HL-60 (cell line): ENCODE data around the gene HDGFL2.

Experiments
- DNase-seq, 2 experiments: peaks; one replicate each; pipeline ENCODE4 v3.0.0-alpha.2; 2010 to 2020; ENCODE audit warnings: low read depth in 1 of 2, low spot score in 1 of 2
- H3K27ac ChIP-seq: fragments of 250-450 bp; sonication (Bioruptor Pico); replicated peaks from 2 replicates; pipeline ENCODE4 v1.5.1; 2020; ENCODE audit warnings: mild to moderate bottlenecking, moderate library complexity
- H3K27me3 ChIP-seq: fragments of 250-450 bp; sonication (Bioruptor Pico); 2 replicates; pipeline ENCODE4 v1.5.1; 2021; ENCODE audit warnings: mild to moderate bottlenecking, moderate library complexity; ENCODE audit not compliant: insufficient read depth, poor library complexity, severe bottlenecking
- H3K4me3 ChIP-seq: replicated peaks from 2 replicates; pipeline ENCODE4 v1.5.1; 2011; ENCODE audit warnings: mild to moderate bottlenecking, control low read depth, low read length; ENCODE audit not compliant: insufficient read depth
- CTCF ChIP-seq: IDR thresholded peaks from one replicate; pipeline ENCODE4 v1.5.1; 2011; ENCODE audit warnings: low read length, control low read depth, inconsistent platforms; ENCODE audit not compliant: insufficient read depth
- GABPA ChIP-seq: IDR thresholded peaks from 2 replicates; pipeline ENCODE4 v1.6.1; 2012; ENCODE audit warnings: low read depth
- POLR2AphosphoS5 ChIP-seq: IDR thresholded peaks from 2 replicates; pipeline ENCODE4 v1.6.1; 2012; ENCODE audit warnings: low read depth
- REST ChIP-seq: IDR thresholded peaks from 2 replicates; pipeline ENCODE4 v1.6.1; 2012; ENCODE audit warnings: low read depth; ENCODE audit not compliant: insufficient replicate concordance
- SPI1 ChIP-seq: IDR thresholded peaks from 2 replicates; pipeline ENCODE4 v1.6.1; 2012; ENCODE audit warnings: low read depth, mild to moderate bottlenecking, borderline replicate concordance

The HDGFL2 gene

GRCh38 chr19:4542896-4543841 lies 71.1 kb downstream of the HDGFL2 start:
- DNase-seq = peak; percentile 79
- Histone ChIP-seq H3K27me3 (no peaks in the 10 kb centered on the region), H3K4me3 (no peak overlapping the region), H3K27ac (peak overlapping the region; percentile 87)
- TF ChIP-seq GABPA = no peak
- no peak for TF ChIP-seq REST
- peak; percentile 50 for TF ChIP-seq POLR2AphosphoS5
- no peak for TF ChIP-seq CTCF

DNA sequence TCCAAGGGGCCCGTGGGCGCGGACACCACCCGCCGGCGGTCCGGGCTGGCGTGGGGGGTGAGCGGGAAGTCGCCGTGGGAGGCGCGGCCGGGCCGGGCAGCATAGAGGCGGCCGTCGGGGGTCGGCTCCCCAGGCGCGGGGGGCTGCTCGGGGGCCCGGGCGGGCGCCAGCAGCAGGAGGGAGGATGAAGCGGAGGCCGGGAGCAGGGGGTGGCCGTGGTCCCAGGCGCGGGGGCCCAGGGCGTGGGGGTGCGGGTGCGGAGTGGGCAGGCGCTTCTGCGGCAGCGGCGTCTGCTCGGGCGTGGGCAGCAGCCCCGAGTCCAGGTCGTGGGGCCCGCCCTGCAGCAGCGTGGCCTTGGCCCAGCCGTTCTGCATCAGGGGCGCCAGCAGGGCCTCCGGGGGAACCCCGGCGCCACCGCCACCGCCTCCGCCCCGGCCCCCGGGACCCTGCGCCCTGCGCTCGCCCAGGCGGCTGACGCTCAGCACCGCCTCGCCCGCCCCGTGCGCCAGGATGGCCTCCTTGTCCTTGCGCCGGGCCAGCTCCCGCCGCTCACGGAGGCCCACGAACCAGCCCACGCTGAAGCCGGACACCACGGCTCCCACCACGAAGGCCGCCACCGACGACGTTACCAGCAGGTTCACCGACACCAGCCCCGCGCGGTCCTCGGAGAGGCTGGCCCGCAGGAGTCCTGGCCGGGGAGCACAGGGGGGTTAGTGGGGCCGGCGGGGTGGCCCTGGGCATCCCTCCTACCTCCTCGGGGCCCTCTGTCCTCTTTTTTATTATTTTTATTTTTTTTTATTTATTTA lies 71.9 kb downstream of the HDGFL2 start:
- H3K27ac ChIP-seq = no peak overlapping the region
- no peak for TF ChIP-seq REST
- TF ChIP-seq GABPA = no peak
- no peak for TF ChIP-seq CTCF
- TF ChIP-seq SPI1 = no peak
- no peak for TF ChIP-seq POLR2AphosphoS5
- DNase-seq = no peak
- no peaks in the 10 kb centered on the region for H3K27me3 ChIP-seq
- no peak overlapping the region for H3K4me3 ChIP-seq

GRCh38 chr19:4547303-4548237 lies 75.5 kb downstream of the HDGFL2 start:
- Histone ChIP-seq H3K4me3 (no peak overlapping the region), H3K27me3 (no peaks in the 10 kb centered on the region), H3K27ac (no peak overlapping the region)
- peak; percentile 35 for TF ChIP-seq CTCF
- TF ChIP-seq REST = no peak
- peak in 1 of 2 experiments; percentile 72 for DNase-seq
